A673 (cell line): ENCODE results near the gene ST8SIA5.

Experiments used
- EZH2 ChIP-seq: fragments of 200-600 bp; sonication (generic); IDR thresholded peaks from 2 replicates; pipeline ENCODE4 v1.6.1; 2017; ENCODE audit warnings: borderline replicate concordance, low read depth, mild to moderate bottlenecking, mixed read lengths, antibody characterized with exemption, low read length; ENCODE audit not compliant: poor library complexity, severe bottlenecking
- TF ChIP-seq, protein P1 (sequence below): fragments of 300-800, 200-600 bp; sonication (generic); conservative IDR thresholded peaks from 2 replicates; pipeline ENCODE4 v1.5.1; 2017; ENCODE audit warnings: low read depth, mild to moderate bottlenecking, antibody characterized with exemption, low read length, moderate library complexity, mixed read lengths

GRCh38 chr18:46636040-46636630 is 120.7 kb downstream of the ST8SIA5 start:
- TF ChIP-seq, protein P1, sequence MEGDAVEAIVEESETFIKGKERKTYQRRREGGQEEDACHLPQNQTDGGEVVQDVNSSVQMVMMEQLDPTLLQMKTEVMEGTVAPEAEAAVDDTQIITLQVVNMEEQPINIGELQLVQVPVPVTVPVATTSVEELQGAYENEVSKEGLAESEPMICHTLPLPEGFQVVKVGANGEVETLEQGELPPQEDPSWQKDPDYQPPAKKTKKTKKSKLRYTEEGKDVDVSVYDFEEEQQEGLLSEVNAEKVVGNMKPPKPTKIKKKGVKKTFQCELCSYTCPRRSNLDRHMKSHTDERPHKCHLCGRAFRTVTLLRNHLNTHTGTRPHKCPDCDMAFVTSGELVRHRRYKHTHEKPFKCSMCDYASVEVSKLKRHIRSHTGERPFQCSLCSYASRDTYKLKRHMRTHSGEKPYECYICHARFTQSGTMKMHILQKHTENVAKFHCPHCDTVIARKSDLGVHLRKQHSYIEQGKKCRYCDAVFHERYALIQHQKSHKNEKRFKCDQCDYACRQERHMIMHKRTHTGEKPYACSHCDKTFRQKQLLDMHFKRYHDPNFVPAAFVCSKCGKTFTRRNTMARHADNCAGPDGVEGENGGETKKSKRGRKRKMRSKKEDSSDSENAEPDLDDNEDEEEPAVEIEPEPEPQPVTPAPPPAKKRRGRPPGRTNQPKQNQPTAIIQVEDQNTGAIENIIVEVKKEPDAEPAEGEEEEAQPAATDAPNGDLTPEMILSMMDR, result no peak
- TF ChIP-seq EZH2, result no peak
